ENCODE data around the gene SPRED2.

- no peak for TF ChIP-seq CTCF (IDR thresholded peaks at IDR 0.05; ENCODE audit: low read depth, low read length, poor library complexity, severe bottlenecking)
- TF ChIP-seq EZH2phosphoT487 (IDR thresholded peaks at IDR 0.05; ENCODE audit: borderline replicate concordance, low read length), result no peak
Measured at GRCh38 chr2:65311596-65311995, 120.8 kb downstream of the SPRED2 start.
